Measurements from ENCODE around the gene ZNF285. TPM values are rescaled to one million over a fixed set of nuclear protein-coding genes. Genes with fewer than 3 reads are reported as not detected.
"Not testable (repeated sequence)": the region's sequence is repeated elsewhere in the genome, so short reads cannot be mapped to it uniquely, and the experiment has no call there.

ZNF285 gene
- polyA plus RNA-seq, 3 donors: 0.07 to 0.09 TPM; not detected in 1

DNA sequence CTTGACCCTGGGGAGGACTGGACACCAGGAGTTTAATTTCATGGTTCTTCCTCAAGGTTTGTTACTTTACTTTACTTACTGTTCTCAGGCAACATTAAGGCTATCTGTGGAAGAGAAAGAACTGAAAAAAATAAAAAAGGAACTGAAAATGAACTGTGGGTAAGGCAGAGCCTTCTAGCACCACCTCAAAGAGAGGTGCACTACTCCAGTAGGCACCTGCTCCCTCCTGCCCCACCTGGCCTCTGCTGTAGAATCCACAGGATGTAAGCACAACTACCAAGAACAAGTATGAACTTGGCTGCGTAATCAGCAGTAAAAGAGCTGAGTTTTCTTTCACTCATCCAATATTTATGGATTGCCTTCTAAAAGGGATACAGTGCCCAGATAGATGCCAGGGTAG lies 57.2 kb downstream of the ZNF285 start:
- intact Hi-C loops (cut with micrococcal nuclease): no loop called here
- Mint-ChIP-seq H3K27me3 (ENCODE audit: low read depth in 3 of 3) (peaks cover 0 to 2% (median 1%) of the 10 kb centered on the region in 3 donors), H3K9me3 (peaks cover 16 to 65% (median 43%) of the 10 kb centered on the region in 7 donors), H3K4me1 (no peaks in the 10 kb centered on the region), H3K4me3 (no peak overlapping the region), H3K36me3 (peaks cover 0 to 4% of the 10 kb centered on the region in 2 donors), H3K27ac (no peak overlapping the region)
- Histone ChIP-seq H3K9me3 (replicated peaks in 1 of 2; ENCODE audit: control insufficient read depth in 1 of 2, insufficient read depth in 1 of 2, low read length in 2 of 2) (peaks cover 33 to 71% of the 10 kb centered on the region in 2 donors), H3K4me3 (replicated peaks in 1 of 3; ENCODE audit: low read depth in 2 of 3, low read length in 3 of 3) (no peak overlapping the region), H4K20me1 (ENCODE audit: insufficient read depth, low read length) (no peaks in the 10 kb centered on the region), H3K27me3 (ENCODE audit: control insufficient read depth in 2 of 2, insufficient read depth in 2 of 2, low read length in 2 of 2) (no peaks in the 10 kb centered on the region), H3K9ac (ENCODE audit: insufficient read depth, low read length, poor library complexity, severe bottlenecking) (no peak overlapping the region), H3K4me1 (ENCODE audit: control insufficient read depth in 1 of 2, insufficient read depth in 2 of 2, low read length in 2 of 2) (no peaks in the 10 kb centered on the region), H3K27ac (ENCODE audit: low read depth in 1 of 2, low read length in 2 of 2) (no peak overlapping the region), H3K79me2 (ENCODE audit: insufficient read depth, low read length) (no peaks in the 10 kb centered on the region), H3K4me2 (replicated peaks; ENCODE audit: extremely low read depth, low read length, poor library complexity, severe bottlenecking) (no peak overlapping the region), H2AFZ (ENCODE audit: insufficient read depth, low read depth, low read length, poor library complexity, severe bottlenecking) (no peak overlapping the region), H3K36me3 (replicated peaks in 1 of 2; ENCODE audit: control insufficient read depth in 1 of 2, insufficient read depth in 2 of 2, low read length in 2 of 2) (no peaks in the 10 kb centered on the region)
- TF ChIP-seq, protein P1, sequence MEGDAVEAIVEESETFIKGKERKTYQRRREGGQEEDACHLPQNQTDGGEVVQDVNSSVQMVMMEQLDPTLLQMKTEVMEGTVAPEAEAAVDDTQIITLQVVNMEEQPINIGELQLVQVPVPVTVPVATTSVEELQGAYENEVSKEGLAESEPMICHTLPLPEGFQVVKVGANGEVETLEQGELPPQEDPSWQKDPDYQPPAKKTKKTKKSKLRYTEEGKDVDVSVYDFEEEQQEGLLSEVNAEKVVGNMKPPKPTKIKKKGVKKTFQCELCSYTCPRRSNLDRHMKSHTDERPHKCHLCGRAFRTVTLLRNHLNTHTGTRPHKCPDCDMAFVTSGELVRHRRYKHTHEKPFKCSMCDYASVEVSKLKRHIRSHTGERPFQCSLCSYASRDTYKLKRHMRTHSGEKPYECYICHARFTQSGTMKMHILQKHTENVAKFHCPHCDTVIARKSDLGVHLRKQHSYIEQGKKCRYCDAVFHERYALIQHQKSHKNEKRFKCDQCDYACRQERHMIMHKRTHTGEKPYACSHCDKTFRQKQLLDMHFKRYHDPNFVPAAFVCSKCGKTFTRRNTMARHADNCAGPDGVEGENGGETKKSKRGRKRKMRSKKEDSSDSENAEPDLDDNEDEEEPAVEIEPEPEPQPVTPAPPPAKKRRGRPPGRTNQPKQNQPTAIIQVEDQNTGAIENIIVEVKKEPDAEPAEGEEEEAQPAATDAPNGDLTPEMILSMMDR (IDR thresholded peaks at IDR 0.05): no peak
- no CpG with 5 or more reads among the region's 1 CpG for WGBS (ENCODE audit: insufficient coverage)
- no peak for DNase-seq

DNA sequence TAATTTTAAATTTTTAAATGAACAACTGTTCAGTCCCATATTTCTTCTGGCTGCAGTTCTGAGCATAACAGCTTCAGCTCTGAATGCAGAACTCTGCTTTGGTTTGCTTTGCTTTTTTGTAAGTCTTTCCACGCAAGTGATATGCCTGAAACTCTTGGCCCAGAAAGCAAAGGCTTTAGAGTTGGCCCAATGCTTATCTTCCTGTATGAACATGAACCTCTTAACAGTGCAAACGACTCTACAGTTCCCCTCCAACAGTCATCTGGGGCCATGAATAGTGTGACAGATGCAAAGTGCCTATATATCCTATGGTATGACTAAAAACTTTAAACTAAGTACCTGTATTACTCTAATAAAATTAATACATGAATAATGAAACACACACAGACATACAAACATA lies 59.6 kb downstream of the ZNF285 start:
- 80% methylated on average over 1 of the region's 2 CpGs for WGBS (ENCODE audit: insufficient coverage)
- DNase-seq: no peak
- Mint-ChIP-seq H3K9me3 (peaks cover 11 to 67% (median 44%) of the 10 kb centered on the region in 7 donors), H3K4me3 (no peak overlapping the region), H3K27ac (no peak overlapping the region), H3K4me1 (no peaks in the 10 kb centered on the region), H3K27me3 (ENCODE audit: low read depth in 3 of 3) (peaks cover 0 to 2% (median 0%) of the 10 kb centered on the region in 3 donors), H3K36me3 (peaks cover 2 to 8% of the 10 kb centered on the region in 2 donors)
- Histone ChIP-seq H3K79me2 (ENCODE audit: insufficient read depth, low read length) (no peaks in the 10 kb centered on the region), H3K36me3 (replicated peaks in 1 of 2; ENCODE audit: control insufficient read depth in 1 of 2, insufficient read depth in 2 of 2, low read length in 2 of 2) (peaks cover 0 to under 1% of the 10 kb centered on the region in 2 donors), H4K20me1 (ENCODE audit: insufficient read depth, low read length) (no peaks in the 10 kb centered on the region), H3K27ac (ENCODE audit: low read depth in 1 of 2, low read length in 2 of 2) (no peak overlapping the region), H3K4me3 (replicated peaks in 1 of 3; ENCODE audit: low read depth in 2 of 3, low read length in 3 of 3) (no peak overlapping the region), H2AFZ (ENCODE audit: insufficient read depth, low read depth, low read length, poor library complexity, severe bottlenecking) (no peak overlapping the region), H3K4me1 (ENCODE audit: control insufficient read depth in 1 of 2, insufficient read depth in 2 of 2, low read length in 2 of 2) (no peaks in the 10 kb centered on the region), H3K4me2 (replicated peaks; ENCODE audit: extremely low read depth, low read length, poor library complexity, severe bottlenecking) (no peak overlapping the region), H3K9me3 (replicated peaks in 1 of 2; ENCODE audit: control insufficient read depth in 1 of 2, insufficient read depth in 1 of 2, low read length in 2 of 2) (peaks cover 38 to 68% of the 10 kb centered on the region in 2 donors), H3K9ac (ENCODE audit: insufficient read depth, low read length, poor library complexity, severe bottlenecking) (no peak overlapping the region), H3K27me3 (ENCODE audit: control insufficient read depth in 2 of 2, insufficient read depth in 2 of 2, low read length in 2 of 2) (no peaks in the 10 kb centered on the region)
- TF ChIP-seq, protein P1 (IDR thresholded peaks at IDR 0.05): no peak
- intact Hi-C loops (cut with micrococcal nuclease): no loop called here

DNA sequence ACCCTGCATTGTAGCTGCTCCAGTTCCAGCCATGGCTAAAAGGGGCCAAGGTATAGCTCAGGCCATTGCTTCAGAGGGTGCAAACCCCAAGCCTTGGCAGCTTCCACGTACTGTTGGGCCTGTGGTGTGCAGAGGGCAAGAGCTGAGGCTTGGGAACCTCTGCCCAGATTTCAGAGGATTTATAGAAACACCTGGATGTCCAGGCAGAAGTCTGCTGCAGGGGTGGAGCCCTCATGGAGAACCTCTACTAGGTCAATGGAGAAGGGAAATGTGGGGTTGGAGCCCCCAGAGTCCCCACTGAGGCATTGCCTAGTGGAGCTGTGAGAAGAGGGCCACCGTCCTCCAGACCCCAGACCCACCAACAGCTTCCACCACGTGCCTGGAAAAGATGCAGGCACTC lies 66.8 kb downstream of the ZNF285 start:
- 53% methylated on average over 2 of the region's 3 CpGs for WGBS (ENCODE audit: insufficient coverage)
- H3K27me3 ChIP-seq (ENCODE audit: control insufficient read depth in 2 of 2, insufficient read depth in 2 of 2, low read length in 2 of 2); H3K9ac ChIP-seq (ENCODE audit: insufficient read depth, low read length, poor library complexity, severe bottlenecking); intact Hi-C loops (cut with micrococcal nuclease); H3K4me2 ChIP-seq (replicated peaks; ENCODE audit: extremely low read depth, low read length, poor library complexity, severe bottlenecking); H3K27ac ChIP-seq (ENCODE audit: low read depth in 1 of 2, low read length in 2 of 2); H4K20me1 ChIP-seq (ENCODE audit: insufficient read depth, low read length); H3K4me1 Mint-ChIP-seq; H3K4me1 ChIP-seq (ENCODE audit: control insufficient read depth in 1 of 2, insufficient read depth in 2 of 2, low read length in 2 of 2); H3K4me3 Mint-ChIP-seq; DNase-seq; H3K27me3 Mint-ChIP-seq (ENCODE audit: low read depth in 3 of 3); H3K4me3 ChIP-seq (replicated peaks in 1 of 3; ENCODE audit: low read depth in 2 of 3, low read length in 3 of 3); H3K79me2 ChIP-seq (ENCODE audit: insufficient read depth, low read length); H2AFZ ChIP-seq (ENCODE audit: insufficient read depth, low read depth, low read length, poor library complexity, severe bottlenecking): not testable (repeated sequence)
- H3K9me3 Mint-ChIP-seq: peaks cover 32 to 74% (median 63%) of the 10 kb centered on the region in 7 donors
- peak overlapping the region in 1 of 7 donors; percentile 63 for H3K27ac Mint-ChIP-seq
- peaks cover 16 to 46% of the 10 kb centered on the region in 2 donors for H3K36me3 Mint-ChIP-seq
- H3K9me3 ChIP-seq (replicated peaks in 1 of 2; ENCODE audit: control insufficient read depth in 1 of 2, insufficient read depth in 1 of 2, low read length in 2 of 2): peaks cover 47 to 92% of the 10 kb centered on the region in 2 donors
- H3K36me3 ChIP-seq (replicated peaks in 1 of 2; ENCODE audit: control insufficient read depth in 1 of 2, insufficient read depth in 2 of 2, low read length in 2 of 2): peaks cover 2 to 23% of the 10 kb centered on the region in 2 donors
